HCT116 (cell line): ENCODE measurements around the gene SLC39A1. TPM values are rescaled to one million over a fixed set of nuclear protein-coding genes. Genes with fewer than 3 reads are reported as not detected.

Experiments
- ATAC-seq: fragments of 200-7000 bp; cut with Tn5 transposase; 2 replicates; pipeline ENCODE4 v1.9.1; 2020; ENCODE audit warnings: mild to moderate bottlenecking, moderate library complexity
- BruUV-seq: library from RNA; stranded (reverse); fragments of 400-500 nt; replicated peaks from 2 replicates; lab custom pipeline; 2021; lab: Mats Ljungman, UMichigan
- CTCF ChIA-PET: fragments of 300-600 bp; sonication (Branson Sonifier 250); formaldehyde crosslinking; loops from one replicate; lab custom pipeline; 2021; ENCODE audit warnings: antibody characterized with exemption; lab: Charles Lee
- POLR2A ChIA-PET: fragments of 300-600, 350-600 bp; sonication (Branson Sonifier 250); formaldehyde crosslinking; loops from one replicate; lab custom pipeline; 2021; ENCODE audit warnings: antibody characterized with exemption; lab: Charles Lee
- RAD21 ChIA-PET, 2 experiments: fragments of 300-600 bp; sonication (Branson Sonifier 250); formaldehyde crosslinking; loops; one replicate each; lab custom pipeline; 2023; ENCODE audit warnings: low total read pairs in 2 of 2; ENCODE audit not compliant: uncharacterized antibody in 2 of 2, unreplicated experiment in 2 of 2, low non-redundant PET in 1 of 2; lab: Charles Lee
- DNase-seq: peaks from one replicate; pipeline ENCODE4 v3.0.0-alpha.2; 2010; ENCODE audit warnings: low read depth, low spot score
- H2AFZ ChIP-seq: fragments of 200-600 bp; shearing (Covaris generic), sonication (generic); 2 replicates; pipeline ENCODE4 v1.6.1; 2017; ENCODE audit warnings: low read depth, mixed run types, mixed read lengths, antibody characterized with exemption, low read length; ENCODE audit not compliant: poor library complexity, severe bottlenecking
- H3K27ac ChIP-seq: 2 replicates; pipeline ENCODE4 v1.5.1; 2012; ENCODE audit warnings: low read depth, low read length
- H3K27me3 ChIP-seq: fragments of 200-600 bp; sonication (generic); 2 replicates; pipeline ENCODE4 v1.6.1; 2016; ENCODE audit warnings: mixed run types, low read length, mixed read lengths; ENCODE audit not compliant: insufficient read depth
- H3K36me3 ChIP-seq, 2 experiments: fragments of 200-500 bp in 1 of 2; fragments of 200-600 bp in 1 of 2; sonication (Bioruptor generic) in 1 of 2; sonication (generic) in 1 of 2; 2 replicates each; pipeline versions ENCODE4 v1.5.1 to v1.6.1; 2014 to 2016; ENCODE audit warnings: low read length in 2 of 2, inconsistent platforms in 1 of 2, mixed read lengths in 1 of 2, mixed run types in 1 of 2; ENCODE audit not compliant: insufficient read depth in 2 of 2, control insufficient read depth in 1 of 2
- H3K4me1 ChIP-seq, 2 experiments: fragments of 200-600 bp in 1 of 2; sonication (generic) in 1 of 2; 2 replicates each; pipeline versions ENCODE4 v1.5.1 to v1.6.1; 2012 to 2017; ENCODE audit warnings: low read length in 2 of 2, inconsistent platforms in 1 of 2, mild to moderate bottlenecking in 1 of 2, mixed read lengths in 1 of 2, mixed run types in 1 of 2, moderate library complexity in 1 of 2; ENCODE audit not compliant: insufficient read depth in 2 of 2, control insufficient read depth in 1 of 2
- H3K4me2 ChIP-seq: fragments of 200-600 bp; sonication (generic); 2 replicates; pipeline ENCODE4 v1.6.1; 2017; ENCODE audit warnings: mixed run types, low read length, mixed read lengths
- H3K4me3 ChIP-seq, 2 experiments: fragments of 200-600 bp in 1 of 2; sonication (generic) in 1 of 2; replicated peaks in 1 of 2; 2 replicates each; pipeline ENCODE4 v1.5.1; 2011 to 2016; ENCODE audit warnings: low read length in 2 of 2, control low read depth in 1 of 2, low read depth in 1 of 2, mild to moderate bottlenecking in 1 of 2, mixed read lengths in 1 of 2, mixed run types in 1 of 2
- H3K79me2 ChIP-seq: fragments of 200-600 bp; sonication (generic); 2 replicates; pipeline ENCODE4 v1.6.1; 2017; ENCODE audit warnings: mild to moderate bottlenecking, mixed run types, low read length, moderate library complexity, mixed read lengths; ENCODE audit not compliant: insufficient read depth
- H3K9ac ChIP-seq: fragments of 200-600 bp; sonication (generic); 2 replicates; pipeline ENCODE4 v1.6.1; 2016; ENCODE audit warnings: low read length, mixed read lengths
- H3K9me2 ChIP-seq: fragments of 200-600 bp; sonication (generic), shearing (Covaris generic); 2 replicates; pipeline ENCODE4 v1.6.1; 2017; ENCODE audit warnings: mixed run types, mild to moderate bottlenecking, moderate library complexity; ENCODE audit not compliant: insufficient read depth
- H3K9me3 ChIP-seq, 2 experiments: fragments of 200-500 bp in 1 of 2; fragments of 200-600 bp in 1 of 2; sonication (Bioruptor generic) in 1 of 2; sonication (generic) in 1 of 2; 2 replicates each; pipeline ENCODE4 v1.6.1; 2014 to 2017; ENCODE audit warnings: low read length in 2 of 2, mixed read lengths in 2 of 2, inconsistent platforms in 1 of 2, low read depth in 1 of 2, mild to moderate bottlenecking in 1 of 2, mixed run types in 1 of 2, moderate library complexity in 1 of 2; ENCODE audit not compliant: control insufficient read depth in 1 of 2, insufficient read depth in 1 of 2
- H4K20me1 ChIP-seq: fragments of 200-600 bp; sonication (generic), shearing (Covaris generic); 2 replicates; pipeline ENCODE4 v1.6.1; 2017; ENCODE audit warnings: mixed run types, mild to moderate bottlenecking, moderate library complexity; ENCODE audit not compliant: insufficient read depth
- CEBPB ChIP-seq: IDR thresholded peaks from 2 replicates; pipeline ENCODE4 v1.6.1; 2012; ENCODE audit warnings: low read depth
- EGR1 ChIP-seq: IDR thresholded peaks from 2 replicates; pipeline ENCODE4 v1.6.1; 2012; ENCODE audit warnings: low read depth
- ELF1 ChIP-seq: IDR thresholded peaks from 2 replicates; pipeline ENCODE4 v1.6.1; 2012; ENCODE audit warnings: low read depth, borderline replicate concordance
- EZH2 ChIP-seq: fragments of 200-600 bp; sonication (generic); IDR thresholded peaks from 2 replicates; pipeline ENCODE4 v1.6.1; 2017; ENCODE audit warnings: antibody characterized with exemption, mixed run types
- EZH2phosphoT487 ChIP-seq: fragments of 200-600 bp; IDR thresholded peaks from 2 replicates; pipeline ENCODE4 v1.6.1; 2018; ENCODE audit warnings: antibody characterized with exemption, borderline replicate concordance
- FOSL1 ChIP-seq: IDR thresholded peaks from 2 replicates; pipeline ENCODE4 v1.6.1; 2012; ENCODE audit warnings: low read depth
- POLR2A ChIP-seq: IDR thresholded peaks from 2 replicates; pipeline ENCODE4 v1.7.0; 2011; ENCODE audit warnings: borderline replicate concordance; ENCODE audit not compliant: insufficient read depth, insufficient read length; ENCODE audit errors: extremely low read depth
- POLR2AphosphoS5 ChIP-seq: IDR thresholded peaks from 2 replicates; pipeline ENCODE4 v1.6.1; 2011; ENCODE audit warnings: mild to moderate bottlenecking, low read depth, low read length, moderate library complexity
- RAD21 ChIP-seq: IDR thresholded peaks from 2 replicates; pipeline ENCODE4 v1.6.1; 2012; ENCODE audit warnings: low read depth, mild to moderate bottlenecking
- SIN3A ChIP-seq: IDR thresholded peaks from 2 replicates; pipeline ENCODE4 v1.6.1; 2012; ENCODE audit warnings: low read depth
- SP1 ChIP-seq: IDR thresholded peaks from 2 replicates; pipeline ENCODE4 v1.6.1; 2012; ENCODE audit warnings: low read depth
- SRF ChIP-seq: IDR thresholded peaks from 2 replicates; pipeline ENCODE4 v1.6.1; 2012; ENCODE audit warnings: low read depth
- ZFX ChIP-seq: fragments of 450-650 bp; IDR thresholded peaks from 2 replicates; pipeline ENCODE4 v1.6.1; 2017
- ZNF274 ChIP-seq: fragments of 200-500 bp; sonication (Bioruptor generic); IDR thresholded peaks from 2 replicates; pipeline ENCODE4 v1.6.1; 2014; ENCODE audit warnings: mild to moderate bottlenecking, low read depth, low read length, inconsistent platforms
- intact Hi-C: fragments of 100-400 bp; cut with micrococcal nuclease; formaldehyde crosslinking; loops from 2 replicates; pipeline ENCODE4 v1.10.0; 2022
- total RNA-seq: library from RNA; stranded (reverse); gene quantifications from one replicate; pipeline ENCODE4 v1.2.1, GENCODE V29; 2021; ENCODE audit not compliant: unreplicated experiment
- TF ChIP-seq, protein P1 (sequence below): IDR thresholded peaks from 2 replicates; pipeline ENCODE4 v1.6.1; 2011; ENCODE audit warnings: mild to moderate bottlenecking, low read length, moderate library complexity; ENCODE audit not compliant: insufficient replicate concordance; ENCODE audit errors: extremely low read depth
- TF ChIP-seq, protein P2 (sequence below): IDR thresholded peaks from 2 replicates; pipeline ENCODE4 v1.6.1; 2012
- TF ChIP-seq, protein P3 (sequence below): IDR thresholded peaks from 2 replicates; pipeline ENCODE4 v1.6.1; 2012
- TF ChIP-seq, protein P4 (sequence below), 3 experiments: fragments of 200-600 bp in 1 of 3; sonication (generic) in 1 of 3; IDR thresholded peaks in 2 of 3; conservative IDR thresholded peaks in 1 of 3; 2 replicates each; pipeline ENCODE4 v1.5.1; 2012 to 2017; ENCODE audit warnings: low read depth in 2 of 3, low read length in 2 of 3, antibody characterized with exemption in 1 of 3, borderline replicate concordance in 1 of 3, control low read depth in 1 of 3, mild to moderate bottlenecking in 1 of 3, mixed read lengths in 1 of 3, mixed run types in 1 of 3, moderate library complexity in 1 of 3; ENCODE audit not compliant: insufficient read depth in 1 of 3

The SLC39A1 gene
- total RNA-seq, 1 experiment from 2014 or later: 51.5 TPM

DNA sequence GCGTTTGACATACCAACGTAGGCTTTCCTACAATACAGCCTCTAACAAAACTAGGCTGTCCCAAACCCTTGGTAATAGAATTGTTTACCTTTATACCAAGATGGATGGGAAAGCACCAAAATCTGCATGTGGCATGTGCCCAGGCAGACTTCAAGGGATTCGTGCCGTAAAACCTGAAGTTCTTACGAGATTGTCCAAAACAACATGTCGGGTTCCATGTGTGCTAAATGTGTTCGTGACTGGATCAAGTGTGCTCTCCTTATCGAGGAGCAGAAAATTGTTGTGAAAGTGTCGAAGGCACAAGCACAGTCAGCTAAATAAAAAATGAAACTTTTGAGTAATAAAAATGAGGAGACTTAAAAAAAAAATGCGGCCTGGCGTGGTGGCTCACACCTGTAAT lies 32.3 kb upstream of the SLC39A1 start:
- RAD21 ChIA-PET: no interaction called here
- peaks cover 15 to 31% of the 10 kb centered on the region in 2 experiments for H3K36me3 ChIP-seq

More for the DNA sequence above, 32.3 kb upstream of the SLC39A1 start:
- POLR2A ChIA-PET: interaction anchor here (1.0 kb wide), 1 partner anchor 29 kb away, joined by 3 read pairs; no protein-coding TSS in a partner anchor
- BruUV-seq: no TSS peak
- no peak for TF ChIP-seq FOSL1
- TF ChIP-seq EZH2phosphoT487: no peak
- no peak for TF ChIP-seq EZH2
- TF ChIP-seq ZNF274: no peak
- no peak for TF ChIP-seq SIN3A
- no peak for TF ChIP-seq CEBPB
- no peak for TF ChIP-seq EGR1
- no peak for TF ChIP-seq SRF
- no peak for TF ChIP-seq ELF1
- no peak for TF ChIP-seq SP1
- no peak for TF ChIP-seq POLR2AphosphoS5
- no peak for TF ChIP-seq POLR2A
- TF ChIP-seq, protein P1, sequence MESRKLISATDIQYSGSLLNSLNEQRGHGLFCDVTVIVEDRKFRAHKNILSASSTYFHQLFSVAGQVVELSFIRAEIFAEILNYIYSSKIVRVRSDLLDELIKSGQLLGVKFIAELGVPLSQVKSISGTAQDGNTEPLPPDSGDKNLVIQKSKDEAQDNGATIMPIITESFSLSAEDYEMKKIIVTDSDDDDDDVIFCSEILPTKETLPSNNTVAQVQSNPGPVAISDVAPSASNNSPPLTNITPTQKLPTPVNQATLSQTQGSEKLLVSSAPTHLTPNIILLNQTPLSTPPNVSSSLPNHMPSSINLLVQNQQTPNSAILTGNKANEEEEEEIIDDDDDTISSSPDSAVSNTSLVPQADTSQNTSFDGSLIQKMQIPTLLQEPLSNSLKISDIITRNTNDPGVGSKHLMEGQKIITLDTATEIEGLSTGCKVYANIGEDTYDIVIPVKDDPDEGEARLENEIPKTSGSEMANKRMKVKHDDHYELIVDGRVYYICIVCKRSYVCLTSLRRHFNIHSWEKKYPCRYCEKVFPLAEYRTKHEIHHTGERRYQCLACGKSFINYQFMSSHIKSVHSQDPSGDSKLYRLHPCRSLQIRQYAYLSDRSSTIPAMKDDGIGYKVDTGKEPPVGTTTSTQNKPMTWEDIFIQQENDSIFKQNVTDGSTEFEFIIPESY: no peak
- TF ChIP-seq, protein P2, sequence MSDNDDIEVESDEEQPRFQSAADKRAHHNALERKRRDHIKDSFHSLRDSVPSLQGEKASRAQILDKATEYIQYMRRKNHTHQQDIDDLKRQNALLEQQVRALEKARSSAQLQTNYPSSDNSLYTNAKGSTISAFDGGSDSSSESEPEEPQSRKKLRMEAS: no peak
- no peak for TF ChIP-seq ZFX
- TF ChIP-seq, protein P3, sequence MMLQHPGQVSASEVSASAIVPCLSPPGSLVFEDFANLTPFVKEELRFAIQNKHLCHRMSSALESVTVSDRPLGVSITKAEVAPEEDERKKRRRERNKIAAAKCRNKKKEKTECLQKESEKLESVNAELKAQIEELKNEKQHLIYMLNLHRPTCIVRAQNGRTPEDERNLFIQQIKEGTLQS: no peak
- TF ChIP-seq, protein P4, sequence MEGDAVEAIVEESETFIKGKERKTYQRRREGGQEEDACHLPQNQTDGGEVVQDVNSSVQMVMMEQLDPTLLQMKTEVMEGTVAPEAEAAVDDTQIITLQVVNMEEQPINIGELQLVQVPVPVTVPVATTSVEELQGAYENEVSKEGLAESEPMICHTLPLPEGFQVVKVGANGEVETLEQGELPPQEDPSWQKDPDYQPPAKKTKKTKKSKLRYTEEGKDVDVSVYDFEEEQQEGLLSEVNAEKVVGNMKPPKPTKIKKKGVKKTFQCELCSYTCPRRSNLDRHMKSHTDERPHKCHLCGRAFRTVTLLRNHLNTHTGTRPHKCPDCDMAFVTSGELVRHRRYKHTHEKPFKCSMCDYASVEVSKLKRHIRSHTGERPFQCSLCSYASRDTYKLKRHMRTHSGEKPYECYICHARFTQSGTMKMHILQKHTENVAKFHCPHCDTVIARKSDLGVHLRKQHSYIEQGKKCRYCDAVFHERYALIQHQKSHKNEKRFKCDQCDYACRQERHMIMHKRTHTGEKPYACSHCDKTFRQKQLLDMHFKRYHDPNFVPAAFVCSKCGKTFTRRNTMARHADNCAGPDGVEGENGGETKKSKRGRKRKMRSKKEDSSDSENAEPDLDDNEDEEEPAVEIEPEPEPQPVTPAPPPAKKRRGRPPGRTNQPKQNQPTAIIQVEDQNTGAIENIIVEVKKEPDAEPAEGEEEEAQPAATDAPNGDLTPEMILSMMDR (IDR thresholded peaks at IDR 0.05 in 2 of 3, conservative IDR thresholded peaks at IDR 0.05 in 1 of 3; ENCODE audit: borderline replicate concordance in 1 of 3, insufficient read depth in 1 of 3, low read depth in 2 of 3, low read length in 2 of 3): no peak
- TF ChIP-seq RAD21: no peak
- no peaks in the 10 kb centered on the region for H3K27me3 ChIP-seq
- intact Hi-C loops: no loop called here
- no peak overlapping the region for H3K4me2 ChIP-seq
- H3K9me3 ChIP-seq: no peaks in the 10 kb centered on the region
- peaks cover 23% of the 10 kb centered on the region for H3K79me2 ChIP-seq
- DNase-seq: no peak
- no peak overlapping the region for H3K4me3 ChIP-seq
- ATAC-seq: no peak
- no peaks in the 10 kb centered on the region for H3K9me2 ChIP-seq
- no peak overlapping the region for H3K27ac ChIP-seq
- no peak overlapping the region for H2AFZ ChIP-seq
- peaks cover 11% of the 10 kb centered on the region; the same call in 1 of the 2 replicates for H4K20me1 ChIP-seq
- H3K9ac ChIP-seq: no peak overlapping the region
- H3K4me1 ChIP-seq: peaks cover 0 to 15% of the 10 kb centered on the region in 2 experiments; a peak in 3 of 4 replicates
- CTCF ChIA-PET: no interaction called here
